HCT116 (cell line): ENCODE data around the gene TMC6. TPM values are rescaled to one million over a fixed set of nuclear protein-coding genes. Genes with fewer than 3 reads are reported as not detected.

Source experiments
- ATAC-seq: fragments of 200-7000 bp; cut with Tn5 transposase; 2 replicates; pipeline ENCODE4 v1.9.1; 2020; ENCODE audit warnings: mild to moderate bottlenecking, moderate library complexity
- BruUV-seq: library from RNA; stranded (reverse); fragments of 400-500 nt; replicated peaks from 2 replicates; lab custom pipeline; 2021; lab: Mats Ljungman, UMichigan
- CTCF ChIA-PET: fragments of 300-600 bp; sonication (Branson Sonifier 250); formaldehyde crosslinking; loops from one replicate; lab custom pipeline; 2021; ENCODE audit warnings: antibody characterized with exemption; lab: Charles Lee
- POLR2A ChIA-PET: fragments of 300-600, 350-600 bp; sonication (Branson Sonifier 250); formaldehyde crosslinking; loops from one replicate; lab custom pipeline; 2021; ENCODE audit warnings: antibody characterized with exemption; lab: Charles Lee
- RAD21 ChIA-PET, 2 experiments: fragments of 300-600 bp; sonication (Branson Sonifier 250); formaldehyde crosslinking; loops; one replicate each; lab custom pipeline; 2023; ENCODE audit warnings: low total read pairs in 2 of 2; ENCODE audit not compliant: uncharacterized antibody in 2 of 2, unreplicated experiment in 2 of 2, low non-redundant PET in 1 of 2; lab: Charles Lee
- DNase-seq: peaks from one replicate; pipeline ENCODE4 v3.0.0-alpha.2; 2010; ENCODE audit warnings: low read depth, low spot score
- H2AFZ ChIP-seq: fragments of 200-600 bp; shearing (Covaris generic), sonication (generic); 2 replicates; pipeline ENCODE4 v1.6.1; 2017; ENCODE audit warnings: low read depth, mixed run types, mixed read lengths, antibody characterized with exemption, low read length; ENCODE audit not compliant: poor library complexity, severe bottlenecking
- H3K27ac ChIP-seq: 2 replicates; pipeline ENCODE4 v1.5.1; 2012; ENCODE audit warnings: low read depth, low read length
- H3K27me3 ChIP-seq: fragments of 200-600 bp; sonication (generic); 2 replicates; pipeline ENCODE4 v1.6.1; 2016; ENCODE audit warnings: mixed run types, low read length, mixed read lengths; ENCODE audit not compliant: insufficient read depth
- H3K36me3 ChIP-seq, 2 experiments: fragments of 200-500 bp in 1 of 2; fragments of 200-600 bp in 1 of 2; sonication (Bioruptor generic) in 1 of 2; sonication (generic) in 1 of 2; 2 replicates each; pipeline versions ENCODE4 v1.5.1 to v1.6.1; 2014 to 2016; ENCODE audit warnings: low read length in 2 of 2, inconsistent platforms in 1 of 2, mixed read lengths in 1 of 2, mixed run types in 1 of 2; ENCODE audit not compliant: insufficient read depth in 2 of 2, control insufficient read depth in 1 of 2
- H3K4me1 ChIP-seq, 2 experiments: fragments of 200-600 bp in 1 of 2; sonication (generic) in 1 of 2; 2 replicates each; pipeline versions ENCODE4 v1.5.1 to v1.6.1; 2012 to 2017; ENCODE audit warnings: low read length in 2 of 2, inconsistent platforms in 1 of 2, mild to moderate bottlenecking in 1 of 2, mixed read lengths in 1 of 2, mixed run types in 1 of 2, moderate library complexity in 1 of 2; ENCODE audit not compliant: insufficient read depth in 2 of 2, control insufficient read depth in 1 of 2
- H3K4me2 ChIP-seq: fragments of 200-600 bp; sonication (generic); 2 replicates; pipeline ENCODE4 v1.6.1; 2017; ENCODE audit warnings: mixed run types, low read length, mixed read lengths
- H3K4me3 ChIP-seq, 2 experiments: fragments of 200-600 bp in 1 of 2; sonication (generic) in 1 of 2; replicated peaks in 1 of 2; 2 replicates each; pipeline ENCODE4 v1.5.1; 2011 to 2016; ENCODE audit warnings: low read length in 2 of 2, control low read depth in 1 of 2, low read depth in 1 of 2, mild to moderate bottlenecking in 1 of 2, mixed read lengths in 1 of 2, mixed run types in 1 of 2
- H3K79me2 ChIP-seq: fragments of 200-600 bp; sonication (generic); 2 replicates; pipeline ENCODE4 v1.6.1; 2017; ENCODE audit warnings: mild to moderate bottlenecking, mixed run types, low read length, moderate library complexity, mixed read lengths; ENCODE audit not compliant: insufficient read depth
- H3K9ac ChIP-seq: fragments of 200-600 bp; sonication (generic); 2 replicates; pipeline ENCODE4 v1.6.1; 2016; ENCODE audit warnings: low read length, mixed read lengths
- H3K9me2 ChIP-seq: fragments of 200-600 bp; sonication (generic), shearing (Covaris generic); 2 replicates; pipeline ENCODE4 v1.6.1; 2017; ENCODE audit warnings: mixed run types, mild to moderate bottlenecking, moderate library complexity; ENCODE audit not compliant: insufficient read depth
- H3K9me3 ChIP-seq, 2 experiments: fragments of 200-500 bp in 1 of 2; fragments of 200-600 bp in 1 of 2; sonication (Bioruptor generic) in 1 of 2; sonication (generic) in 1 of 2; 2 replicates each; pipeline ENCODE4 v1.6.1; 2014 to 2017; ENCODE audit warnings: low read length in 2 of 2, mixed read lengths in 2 of 2, inconsistent platforms in 1 of 2, low read depth in 1 of 2, mild to moderate bottlenecking in 1 of 2, mixed run types in 1 of 2, moderate library complexity in 1 of 2; ENCODE audit not compliant: control insufficient read depth in 1 of 2, insufficient read depth in 1 of 2
- H4K20me1 ChIP-seq: fragments of 200-600 bp; sonication (generic), shearing (Covaris generic); 2 replicates; pipeline ENCODE4 v1.6.1; 2017; ENCODE audit warnings: mixed run types, mild to moderate bottlenecking, moderate library complexity; ENCODE audit not compliant: insufficient read depth
- ATF3 ChIP-seq: IDR thresholded peaks from 2 replicates; pipeline ENCODE4 v1.6.1; 2012
- RAD21 ChIP-seq: IDR thresholded peaks from 2 replicates; pipeline ENCODE4 v1.6.1; 2012; ENCODE audit warnings: low read depth, mild to moderate bottlenecking
- SRF ChIP-seq: IDR thresholded peaks from 2 replicates; pipeline ENCODE4 v1.6.1; 2012; ENCODE audit warnings: low read depth
- TCF7L2 ChIP-seq: IDR thresholded peaks from 2 replicates; pipeline ENCODE4 v1.7.0; 2011; ENCODE audit warnings: borderline replicate concordance, inconsistent platforms; ENCODE audit not compliant: insufficient read depth, insufficient read length; ENCODE audit errors: extremely low read depth
- ZFX ChIP-seq: fragments of 450-650 bp; IDR thresholded peaks from 2 replicates; pipeline ENCODE4 v1.6.1; 2017
- intact Hi-C: fragments of 100-400 bp; cut with micrococcal nuclease; formaldehyde crosslinking; loops from 2 replicates; pipeline ENCODE4 v1.10.0; 2022
- total RNA-seq: library from RNA; stranded (reverse); gene quantifications from one replicate; pipeline ENCODE4 v1.2.1, GENCODE V29; 2021; ENCODE audit not compliant: unreplicated experiment
- TF ChIP-seq, protein P1 (sequence below): IDR thresholded peaks from 2 replicates; pipeline ENCODE4 v1.6.1; 2012; ENCODE audit warnings: low read depth

TMC6 gene
- total RNA-seq, 1 experiment from 2014 or later: 142 TPM

- ChIA-PET CTCF (interaction anchor here (1.0 to 2.7 kb wide), 2 partner anchors 20 to 86 kb away, joined by 3 to 12 read pairs; no protein-coding TSS in a partner anchor), POLR2A (interaction anchor here (1.4 kb wide), 1 partner anchor 82 kb away, joined by 3 read pairs; the partner anchor contains the start of genes AFMID and TK1)
- H3K27ac ChIP-seq: no peak overlapping the region
Observed at GRCh38 chr17:78105101-78105500, 23.5 kb downstream of the TMC6 start.

DNA sequence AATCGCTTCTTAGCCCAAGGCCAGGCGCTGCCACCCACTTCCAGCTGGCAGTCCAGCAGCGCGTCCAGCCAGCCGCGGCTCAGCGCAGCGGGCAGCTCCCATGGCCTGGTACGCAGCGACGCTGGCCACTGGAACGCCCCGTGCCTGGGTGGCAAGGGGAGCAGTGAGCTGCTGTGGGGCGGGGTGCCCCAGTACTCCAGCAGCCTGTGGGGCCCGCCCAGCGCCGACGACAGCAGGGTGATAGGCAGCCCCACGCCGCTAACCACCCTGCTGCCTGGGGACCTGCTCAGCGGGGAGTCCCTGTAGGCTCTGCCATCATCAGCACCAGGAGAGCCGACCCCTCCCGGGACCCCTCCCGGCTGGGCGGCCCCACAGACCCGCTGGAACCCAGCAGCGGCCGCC is 24.0 kb downstream of the TMC6 start:
- no peak for DNase-seq
- Histone ChIP-seq H3K79me2 (no peaks in the 10 kb centered on the region), H3K27me3 (no peaks in the 10 kb centered on the region), H4K20me1 (no peaks in the 10 kb centered on the region), H3K36me3 (peaks cover 6 to 9% of the 10 kb centered on the region in 2 experiments; a peak in 1 of 4 replicates), H3K9ac (no peak overlapping the region), H3K27ac (no peak overlapping the region), H2AFZ (no peak overlapping the region), H3K9me2 (no peaks in the 10 kb centered on the region), H3K4me3 (no peak overlapping the region), H3K4me1 (no peaks in the 10 kb centered on the region), H3K9me3 (no peaks in the 10 kb centered on the region; a peak in 1 of 4 replicates), H3K4me2 (no peak overlapping the region)
- TF ChIP-seq SRF: no peak
- no peak for TF ChIP-seq ATF3
- no peak for TF ChIP-seq ZFX
- TF ChIP-seq RAD21: no peak
- no peak for TF ChIP-seq TCF7L2
- TF ChIP-seq, protein P1, sequence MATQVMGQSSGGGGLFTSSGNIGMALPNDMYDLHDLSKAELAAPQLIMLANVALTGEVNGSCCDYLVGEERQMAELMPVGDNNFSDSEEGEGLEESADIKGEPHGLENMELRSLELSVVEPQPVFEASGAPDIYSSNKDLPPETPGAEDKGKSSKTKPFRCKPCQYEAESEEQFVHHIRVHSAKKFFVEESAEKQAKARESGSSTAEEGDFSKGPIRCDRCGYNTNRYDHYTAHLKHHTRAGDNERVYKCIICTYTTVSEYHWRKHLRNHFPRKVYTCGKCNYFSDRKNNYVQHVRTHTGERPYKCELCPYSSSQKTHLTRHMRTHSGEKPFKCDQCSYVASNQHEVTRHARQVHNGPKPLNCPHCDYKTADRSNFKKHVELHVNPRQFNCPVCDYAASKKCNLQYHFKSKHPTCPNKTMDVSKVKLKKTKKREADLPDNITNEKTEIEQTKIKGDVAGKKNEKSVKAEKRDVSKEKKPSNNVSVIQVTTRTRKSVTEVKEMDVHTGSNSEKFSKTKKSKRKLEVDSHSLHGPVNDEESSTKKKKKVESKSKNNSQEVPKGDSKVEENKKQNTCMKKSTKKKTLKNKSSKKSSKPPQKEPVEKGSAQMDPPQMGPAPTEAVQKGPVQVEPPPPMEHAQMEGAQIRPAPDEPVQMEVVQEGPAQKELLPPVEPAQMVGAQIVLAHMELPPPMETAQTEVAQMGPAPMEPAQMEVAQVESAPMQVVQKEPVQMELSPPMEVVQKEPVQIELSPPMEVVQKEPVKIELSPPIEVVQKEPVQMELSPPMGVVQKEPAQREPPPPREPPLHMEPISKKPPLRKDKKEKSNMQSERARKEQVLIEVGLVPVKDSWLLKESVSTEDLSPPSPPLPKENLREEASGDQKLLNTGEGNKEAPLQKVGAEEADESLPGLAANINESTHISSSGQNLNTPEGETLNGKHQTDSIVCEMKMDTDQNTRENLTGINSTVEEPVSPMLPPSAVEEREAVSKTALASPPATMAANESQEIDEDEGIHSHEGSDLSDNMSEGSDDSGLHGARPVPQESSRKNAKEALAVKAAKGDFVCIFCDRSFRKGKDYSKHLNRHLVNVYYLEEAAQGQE: no peak
- intact Hi-C loops: no loop called here
- BruUV-seq: no TSS peak
- ATAC-seq: peak; percentile 18; the same call in 1 of the 2 replicates
- ChIA-PET CTCF (interaction anchor here (2.7 kb wide), 1 partner anchor 19 kb away, joined by 12 read pairs; no protein-coding TSS in a partner anchor), POLR2A (no interaction called here), RAD21 (no interaction called here)

More at GRCh38 chr17:78105101-78105500, 23.5 kb downstream of the TMC6 start:
- Histone ChIP-seq H4K20me1 (no peaks in the 10 kb centered on the region), H3K9me3 (no peaks in the 10 kb centered on the region; a peak in 1 of 4 replicates), H3K27me3 (no peaks in the 10 kb centered on the region), H3K79me2 (no peaks in the 10 kb centered on the region), H3K4me2 (no peak overlapping the region), H3K4me3 (no peak overlapping the region)
- intact Hi-C loops: no loop called here
- ATAC-seq (no peak), DNase-seq (no peak)
- TF ChIP-seq TCF7L2: no peak
- TF ChIP-seq, all 23 proteins: peak for 0
- peaks cover 3 to 7% of the 10 kb centered on the region in 2 experiments; a peak in 1 of 4 replicates for H3K36me3 ChIP-seq
- H3K9ac ChIP-seq: no peak overlapping the region
- RAD21 ChIA-PET: no interaction called here
- H2AFZ ChIP-seq: no peak overlapping the region
- BruUV-seq: no TSS peak
- no peaks in the 10 kb centered on the region for H3K4me1 ChIP-seq
- no peaks in the 10 kb centered on the region for H3K9me2 ChIP-seq
